Fibroblast of skin of scalp (primary cell): Measurements from ENCODE around the gene TK2.
"Not testable (repeated sequence)": the region's sequence is repeated elsewhere in the genome, so short reads cannot be mapped to it uniquely, and the experiment has no call there.

ENCODE experiments used
- DNase-seq: peaks from one replicate; pipeline ENCODE4 v3.0.0-alpha.2; 2013

Gene TK2

DNA sequence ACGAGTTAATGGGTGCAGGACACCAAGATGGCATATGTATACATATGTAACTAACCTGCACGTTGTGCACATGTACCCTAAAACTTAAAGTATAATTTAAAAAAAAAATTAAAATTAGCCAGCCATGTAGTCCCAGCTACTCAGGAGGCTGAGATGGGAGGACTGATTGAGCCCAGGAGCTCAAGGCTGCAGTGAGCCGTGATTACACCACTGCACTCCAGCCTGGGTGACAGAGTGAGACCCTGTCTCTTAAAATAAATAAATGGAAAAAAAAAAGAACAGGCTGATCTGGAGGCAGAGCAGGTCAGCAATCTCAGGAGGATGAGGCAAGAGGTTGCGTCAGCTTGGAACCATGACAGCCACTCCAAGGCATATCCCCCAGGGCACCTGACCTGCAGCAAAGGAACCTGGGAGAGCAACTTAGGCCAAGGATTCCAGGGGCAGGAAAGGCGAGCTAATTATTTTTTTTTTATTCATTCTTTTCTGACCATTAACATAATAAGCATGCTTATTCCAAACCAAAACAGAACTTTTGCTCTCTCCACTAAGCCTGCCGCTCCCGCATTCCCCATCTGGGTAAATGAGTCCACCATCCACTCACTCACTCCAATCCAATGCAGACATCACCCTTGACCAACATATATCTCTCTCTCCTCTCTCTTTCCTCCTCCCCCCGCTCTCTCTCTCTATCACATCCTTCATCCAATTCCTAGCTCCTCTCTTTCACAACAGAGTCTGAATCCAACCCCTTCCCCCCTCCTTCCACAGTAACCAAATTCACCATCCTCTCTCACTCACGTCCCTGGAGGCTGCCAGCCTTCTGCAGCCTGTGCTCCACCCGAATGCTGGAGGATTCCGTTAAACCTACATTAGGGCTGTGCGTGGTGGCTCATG, 47.7 kb downstream of the TK2 start:
- DNase-seq, result peak; percentile 40

DNA sequence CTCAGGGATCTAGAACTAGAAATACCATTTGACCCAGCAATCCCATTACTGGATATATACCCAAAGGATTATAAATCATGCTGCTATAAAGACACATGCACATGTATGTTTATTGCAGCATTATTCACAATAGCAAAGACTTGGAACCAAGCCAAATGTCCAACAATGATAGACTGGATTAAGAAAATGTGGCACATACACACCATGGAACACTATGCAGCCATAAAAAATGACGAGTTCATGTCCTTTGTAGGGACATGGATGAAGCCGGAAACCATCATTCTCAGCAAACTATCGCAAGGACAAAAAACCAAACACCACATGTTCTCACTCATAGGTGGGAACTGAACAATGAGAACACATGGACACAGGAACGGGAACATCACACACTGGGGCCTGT, 48.4 kb downstream of the TK2 start:
- not testable (repeated sequence) for DNase-seq

DNA sequence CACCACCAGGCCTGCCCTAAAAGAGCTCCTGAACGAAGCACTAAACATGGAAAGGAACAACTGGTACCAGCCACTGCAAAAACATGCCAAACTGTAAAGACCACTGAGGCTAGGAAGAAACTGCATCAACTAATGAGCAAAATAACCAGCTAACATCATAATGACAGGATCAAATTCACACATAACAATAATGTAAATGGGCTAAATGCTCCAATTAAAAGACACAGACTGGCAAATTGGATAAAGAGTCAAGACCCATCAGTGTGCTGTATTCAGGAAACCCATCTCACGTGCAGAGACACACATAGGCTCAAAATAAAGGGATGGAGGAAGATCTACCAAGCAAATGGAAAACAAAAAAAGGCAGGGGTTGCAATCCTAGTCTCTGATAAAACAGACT, 52.0 kb downstream of the TK2 start:
- DNase-seq, result not testable (repeated sequence)

DNA sequence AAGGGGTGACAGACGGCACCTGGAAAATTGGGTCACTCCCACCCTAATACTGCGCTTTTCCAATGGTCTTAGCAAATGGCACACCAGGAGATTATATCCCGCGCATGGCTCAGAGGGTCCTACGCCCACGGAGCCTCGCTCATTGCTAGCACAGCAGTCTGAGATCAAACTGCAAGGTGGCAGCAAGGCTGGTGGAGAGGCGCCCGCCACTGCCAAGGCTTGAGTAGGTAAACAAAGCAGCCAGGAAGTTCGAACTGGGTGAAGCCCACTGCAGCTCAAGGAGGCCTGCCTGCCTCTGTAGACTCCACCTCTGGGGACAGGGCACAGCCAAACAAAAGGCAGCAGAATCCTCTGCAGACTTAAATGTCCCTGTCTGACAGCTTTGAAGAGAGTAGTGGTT, 53.7 kb downstream of the TK2 start:
- not testable (repeated sequence) for DNase-seq

DNA sequence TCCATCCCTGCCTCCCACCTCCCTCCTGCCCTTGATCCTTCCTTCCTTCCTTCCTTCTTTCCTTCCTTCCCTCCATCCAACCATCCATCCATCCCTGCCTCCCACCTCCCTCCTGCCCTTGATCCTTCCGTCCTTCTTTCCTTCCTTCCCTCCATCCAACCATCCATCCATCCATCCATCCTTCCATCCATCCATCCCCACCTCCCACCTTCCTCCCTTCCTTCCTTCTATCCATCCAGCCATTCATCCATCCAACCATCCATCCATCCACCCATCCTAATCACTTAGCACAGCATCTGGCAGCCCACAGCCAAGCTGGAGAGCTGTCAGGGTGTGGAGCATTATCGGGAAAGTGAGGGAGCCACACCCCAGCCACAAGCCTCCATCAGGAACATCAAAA, 54.5 kb downstream of the TK2 start:
- DNase-seq, result no peak

DNA sequence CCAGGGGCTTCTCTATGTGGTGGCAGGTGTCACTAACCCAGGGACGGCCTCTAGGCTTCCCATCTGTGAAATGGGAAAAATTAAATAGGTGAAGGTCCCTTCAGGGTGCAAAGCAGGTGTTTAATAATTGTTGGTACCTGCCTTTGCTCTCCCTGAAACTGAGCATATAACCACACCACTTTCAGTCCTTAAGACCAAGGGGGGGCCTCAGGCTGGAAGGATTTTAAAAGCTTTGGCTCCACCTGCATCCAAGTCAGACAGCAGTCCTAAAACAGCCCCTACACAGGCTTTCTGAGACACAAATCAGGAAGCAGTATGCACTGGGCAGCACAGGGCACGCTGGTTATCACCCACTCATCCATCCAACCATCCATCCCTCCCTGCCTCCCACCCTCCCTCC, 55.0 kb downstream of the TK2 start:
- no peak for DNase-seq

DNA sequence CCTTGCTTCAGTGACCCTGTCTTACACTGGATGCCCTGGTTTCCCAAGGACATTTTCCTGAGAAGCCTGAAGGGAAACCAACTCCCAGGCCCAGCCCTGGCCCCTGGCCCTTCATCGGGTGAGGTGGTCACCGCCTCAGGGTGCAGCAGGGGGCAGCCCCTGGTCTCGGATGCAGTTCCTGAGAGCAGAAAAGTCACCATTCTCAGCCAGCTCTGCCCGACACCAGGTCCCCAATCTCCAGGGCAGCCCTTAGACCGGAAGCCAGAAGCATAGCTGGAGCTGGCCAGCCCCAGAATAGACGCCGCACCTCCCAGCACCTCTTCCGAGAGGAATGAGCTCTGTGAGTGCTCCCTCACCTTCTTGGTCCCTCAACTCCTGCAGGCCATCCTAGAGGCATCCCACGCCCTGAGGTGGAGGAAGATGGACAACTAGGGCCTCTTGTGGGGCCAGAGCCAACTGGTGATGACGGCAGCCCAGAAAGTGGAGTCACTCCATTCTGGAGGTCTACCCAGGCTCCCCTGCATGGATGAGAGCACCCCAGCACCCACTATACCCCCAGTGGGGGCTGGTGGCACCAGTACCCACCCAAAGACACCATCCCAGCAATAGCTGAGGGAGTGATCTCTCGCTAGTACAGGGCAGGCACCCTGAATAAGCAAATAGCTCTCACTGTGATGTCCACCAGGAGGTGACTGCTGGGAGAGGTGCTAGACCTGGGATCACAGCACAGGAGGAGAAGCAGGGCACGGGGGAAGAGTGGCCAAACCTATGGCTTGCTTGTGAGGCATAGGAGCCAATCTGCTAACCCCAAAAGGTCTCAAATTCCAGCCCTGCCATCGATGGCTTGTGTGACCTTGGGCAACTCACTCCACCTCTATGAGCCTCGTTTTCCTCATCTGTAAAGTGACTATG, 56.2 kb downstream of the TK2 start:
- DNase-seq, result no peak

DNA sequence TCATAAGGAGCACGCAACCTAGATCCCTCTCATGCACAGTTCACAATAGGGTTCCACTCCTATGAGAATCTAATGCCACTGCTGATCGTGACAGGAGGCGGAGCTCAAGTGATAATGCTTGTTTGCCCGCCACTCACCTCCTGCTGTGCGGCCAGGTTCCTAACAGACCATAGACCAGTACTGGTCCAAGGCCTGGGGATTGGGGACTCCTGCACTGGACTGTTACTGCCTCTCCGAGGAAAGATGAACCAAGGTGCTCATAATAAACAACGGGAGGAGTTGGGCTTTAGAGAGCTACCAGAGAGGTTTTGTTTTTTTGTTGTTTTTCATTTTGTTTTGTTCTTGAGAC, 58.2 kb downstream of the TK2 start:
- DNase-seq, result no peak

DNA sequence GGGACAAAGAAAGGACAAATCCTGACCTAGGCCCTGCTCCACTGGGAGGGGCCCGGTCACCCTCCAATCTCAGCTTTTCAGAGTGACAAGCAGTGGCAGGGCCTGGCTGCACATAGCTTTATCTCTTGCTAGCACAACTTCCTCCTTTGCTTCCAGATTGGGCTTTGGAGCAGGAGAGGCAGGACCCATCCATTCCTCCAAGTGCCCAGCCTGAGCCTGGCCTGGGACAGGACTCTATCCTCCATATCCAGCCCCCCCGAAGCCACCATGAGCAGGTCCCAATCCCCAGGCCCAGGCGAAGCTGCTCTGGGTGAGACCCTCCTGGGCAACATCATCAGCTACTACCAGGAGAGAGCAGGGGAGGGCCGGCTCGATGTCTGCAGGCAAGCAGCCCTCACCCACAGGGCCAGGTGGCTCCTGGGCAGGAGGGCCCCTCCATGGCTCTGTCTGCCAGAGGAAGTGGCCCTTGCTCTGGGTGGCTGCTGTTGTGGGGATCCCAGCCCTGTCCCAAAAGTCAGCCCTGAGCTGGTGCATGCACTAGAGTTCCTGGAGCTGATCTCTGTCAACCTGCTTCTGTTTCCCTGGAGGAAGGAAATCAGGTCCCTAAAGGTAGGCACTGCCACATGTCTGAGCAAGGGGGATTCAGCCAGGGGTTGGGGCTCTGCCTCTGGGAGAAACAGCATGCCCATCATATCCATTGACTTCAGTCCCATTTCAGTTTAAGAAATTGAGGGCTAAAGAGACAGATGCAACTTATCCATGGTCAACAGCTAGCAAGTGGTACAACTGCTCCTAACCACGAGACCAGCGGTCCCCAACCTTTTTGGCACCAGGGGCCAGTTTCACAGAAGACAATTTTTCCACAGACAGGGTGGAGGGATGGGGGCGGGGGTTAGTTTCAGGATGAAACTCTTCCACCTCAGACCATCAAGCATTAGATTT, 58.9 kb downstream of the TK2 start:
- no peak for DNase-seq

DNA sequence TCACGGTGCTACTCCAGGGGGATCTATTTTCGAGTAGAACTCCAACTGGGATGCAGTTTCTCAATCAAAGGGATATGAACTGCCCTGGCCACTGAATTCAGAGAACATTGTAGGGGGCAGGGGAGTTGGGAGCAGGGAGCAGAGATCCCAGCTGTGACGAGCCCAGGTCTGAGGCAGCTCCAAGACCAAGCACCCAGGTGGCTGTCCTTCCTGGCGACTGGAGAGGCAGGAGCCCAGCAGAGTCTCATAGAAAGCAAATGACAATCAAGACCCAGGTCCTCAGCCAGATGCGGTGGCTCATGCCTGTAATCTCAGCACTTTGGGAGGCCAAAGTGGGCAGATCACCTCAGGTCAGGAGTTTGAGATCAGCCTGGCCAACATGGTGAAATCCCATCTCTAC, 60.1 kb downstream of the TK2 start:
- DNase-seq, result no peak

DNA sequence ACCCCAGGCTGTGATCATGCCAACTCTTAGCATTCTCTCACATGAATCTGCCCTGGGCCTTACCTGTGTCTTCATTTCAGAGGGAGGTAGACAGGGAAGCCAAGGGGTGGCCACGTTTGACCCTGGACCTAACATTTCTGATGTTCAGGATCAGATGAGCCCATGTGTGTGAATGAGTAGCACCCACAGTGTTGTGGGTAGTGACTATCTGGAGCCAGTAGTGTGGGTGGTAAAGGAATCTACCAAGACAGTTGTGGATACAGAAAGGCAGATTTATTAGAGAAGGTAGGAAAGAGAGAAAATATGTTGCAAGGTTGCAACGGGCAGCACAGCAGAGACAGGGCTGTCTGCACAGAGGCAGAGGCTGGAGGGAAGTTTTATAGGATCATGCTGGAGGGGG, 60.5 kb downstream of the TK2 start:
- DNase-seq, result no peak

DNA sequence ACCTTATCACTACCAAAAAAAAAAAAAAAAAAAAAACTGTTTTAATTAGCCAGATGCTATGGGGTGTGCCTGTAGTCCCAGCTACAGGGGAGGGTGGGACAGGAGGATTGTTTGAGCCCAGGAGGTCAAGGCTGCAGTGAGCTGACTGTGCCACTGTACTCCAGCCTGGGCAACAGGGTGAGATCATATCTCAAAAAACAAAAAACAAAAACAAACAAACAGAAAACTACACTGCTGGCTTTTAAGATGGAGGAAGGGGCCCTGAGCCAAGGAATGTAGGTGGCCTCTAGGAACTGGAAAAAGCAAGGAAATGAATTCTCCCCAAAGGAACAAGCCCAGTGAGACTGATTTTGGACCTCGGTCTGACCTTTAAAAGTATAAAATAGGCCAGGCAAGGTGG, 61.4 kb downstream of the TK2 start:
- no peak for DNase-seq

DNA sequence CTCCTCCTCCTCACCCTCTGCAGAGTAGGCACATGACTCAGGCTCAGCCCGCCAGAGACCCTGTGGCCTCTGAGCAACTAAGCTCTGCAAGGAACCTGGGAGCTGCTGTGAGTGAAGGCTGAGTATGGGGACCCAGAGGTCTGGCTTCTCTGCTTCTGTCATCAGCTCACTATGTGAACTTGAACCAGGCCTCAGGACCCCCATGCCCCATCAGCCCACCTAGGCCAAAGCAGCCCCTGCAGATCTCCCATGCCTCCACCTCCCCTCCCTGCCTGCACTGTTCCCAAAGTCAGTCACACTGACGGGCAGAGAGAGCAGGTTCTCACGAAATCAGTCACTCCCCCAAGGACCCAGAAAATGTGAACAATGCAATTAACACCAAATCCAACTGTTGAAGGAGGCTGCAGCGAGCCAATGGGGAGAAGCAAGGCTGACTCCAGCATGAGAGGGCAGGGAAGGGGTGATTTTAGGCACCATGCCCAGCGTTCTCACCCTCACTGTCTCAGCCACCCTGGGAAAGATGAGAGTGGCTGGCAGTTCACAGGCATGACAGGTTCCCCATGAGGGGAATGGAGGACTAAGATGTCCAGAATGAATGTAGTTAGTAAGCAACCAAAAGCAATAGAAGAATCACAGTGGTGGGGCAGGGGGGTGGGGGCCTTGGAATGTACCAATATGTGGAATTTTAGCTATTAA, 62.2 kb downstream of the TK2 start:
- DNase-seq, result peak; percentile 51

DNA sequence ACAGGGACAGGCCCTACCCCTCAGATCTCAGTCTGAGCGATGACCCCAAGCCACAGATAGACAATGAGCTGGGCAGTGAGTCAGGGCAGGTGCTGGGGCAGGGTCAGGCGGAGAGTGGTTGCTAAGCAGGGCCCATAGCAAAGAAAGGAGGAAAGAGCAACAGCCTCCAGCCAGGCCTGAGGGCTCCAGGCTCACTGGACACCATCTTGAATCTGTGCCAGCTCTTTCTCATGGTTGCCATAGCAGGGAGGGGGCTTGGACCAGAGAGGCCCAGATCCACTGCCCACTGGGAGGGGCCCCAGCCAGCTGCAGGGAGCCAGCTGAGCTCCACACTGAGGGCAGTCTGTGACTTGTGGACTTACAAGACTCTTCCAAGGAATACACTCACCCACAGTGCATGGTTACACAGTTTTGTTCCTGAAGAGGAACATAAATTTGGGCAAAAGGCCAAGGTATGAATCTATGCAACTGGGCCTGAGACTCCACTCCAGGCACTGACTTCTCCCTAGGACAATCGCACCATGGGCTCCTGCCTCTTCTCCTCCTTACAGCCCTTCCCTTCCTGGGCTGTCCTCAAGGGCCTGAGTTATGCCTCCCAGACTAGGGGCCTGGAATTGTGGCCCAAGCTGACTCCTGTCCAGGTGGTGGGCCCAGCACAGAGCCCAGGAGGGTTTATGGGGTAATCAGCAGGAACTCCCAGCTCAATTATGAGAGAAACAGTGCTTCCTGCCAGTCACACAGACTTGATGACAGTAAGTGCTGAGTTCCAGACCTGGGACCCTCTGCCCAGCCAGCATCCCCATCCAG, 62.9 kb downstream of the TK2 start:
- DNase-seq, result peak; percentile 71

DNA sequence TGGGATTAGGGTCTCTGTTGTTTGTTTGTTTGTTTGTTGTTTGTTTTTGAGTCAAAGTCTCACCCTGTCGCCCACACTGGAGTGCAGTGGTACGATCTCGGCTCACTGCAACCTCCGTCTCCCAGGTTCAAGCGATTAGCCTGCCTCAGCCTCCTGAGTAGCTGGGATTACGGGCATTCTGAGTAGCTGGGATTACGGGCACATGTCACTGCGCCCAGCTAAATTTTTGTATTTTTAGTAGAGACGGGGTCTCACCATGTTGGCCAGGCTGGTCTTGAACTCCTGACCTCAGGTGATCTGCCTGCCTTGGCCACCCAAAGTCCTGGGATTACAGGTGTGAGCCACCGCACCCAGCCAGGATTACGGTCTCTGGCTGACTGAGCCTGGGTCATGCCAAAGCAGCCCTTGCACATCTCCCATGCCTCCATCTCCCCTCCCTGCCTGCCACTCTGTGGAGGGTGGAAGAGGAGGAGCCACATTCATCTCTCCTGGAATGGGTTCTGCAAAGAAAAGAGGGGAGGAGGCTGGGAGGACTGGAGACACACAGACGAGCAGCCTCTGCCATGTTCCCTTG, 63.6 kb downstream of the TK2 start:
- DNase-seq, result no peak

DNA sequence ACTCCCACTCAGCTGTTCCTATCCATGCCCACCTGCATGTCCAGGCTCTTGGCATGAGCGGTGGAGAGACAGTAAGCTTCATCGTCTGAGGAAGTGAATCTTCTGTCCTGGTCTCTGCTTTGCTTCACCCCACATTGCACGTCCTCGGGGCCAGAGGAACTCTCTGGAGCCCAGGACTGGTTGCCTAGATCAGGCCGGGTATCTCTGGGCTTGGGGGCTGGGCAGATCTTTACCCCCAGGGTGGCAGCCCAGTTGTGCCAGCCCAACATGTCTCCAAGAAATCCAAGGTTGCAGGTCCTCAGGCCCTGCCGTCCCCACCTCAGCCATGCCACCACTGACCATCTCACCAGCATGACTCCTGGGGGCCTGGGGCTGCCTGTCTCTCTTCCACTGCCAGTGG, 64.5 kb downstream of the TK2 start:
- no peak for DNase-seq

DNA sequence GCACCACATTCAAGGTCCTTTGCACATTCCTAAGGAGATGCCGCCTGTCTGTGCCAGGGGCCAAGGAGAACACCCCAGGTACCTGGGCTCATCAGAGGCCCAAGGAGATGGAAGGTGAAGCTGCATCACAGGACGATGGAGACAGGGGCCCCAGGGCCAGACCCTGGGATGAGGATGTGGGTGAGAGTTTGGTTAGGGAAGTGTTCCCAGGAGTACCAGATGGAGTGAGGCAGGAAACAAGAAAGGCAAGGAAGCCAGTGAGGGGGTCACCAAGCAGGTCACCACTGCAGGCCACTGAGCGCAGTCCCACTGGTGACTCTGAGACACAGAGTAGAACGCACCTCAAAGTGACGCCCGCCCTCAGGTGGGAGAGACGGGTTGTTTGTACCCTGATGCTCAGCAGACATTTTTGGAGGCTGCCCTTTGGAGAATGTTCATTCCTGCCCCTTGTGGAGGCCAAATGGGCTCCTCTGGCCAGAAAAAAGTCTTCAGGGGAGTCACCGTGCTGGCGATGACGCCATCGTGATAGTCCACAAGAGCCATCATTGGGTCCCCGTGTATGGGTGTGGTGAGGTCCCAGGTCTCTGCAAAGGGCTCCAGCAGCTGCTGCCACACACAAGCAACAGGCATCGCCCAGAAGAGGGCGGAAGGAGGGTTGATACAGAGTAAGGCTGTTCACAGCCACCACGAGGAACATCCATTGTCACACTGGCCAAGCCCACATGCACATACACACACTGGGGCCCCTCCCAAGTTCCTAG, 65.3 kb downstream of the TK2 start:
- no peak for DNase-seq

DNA sequence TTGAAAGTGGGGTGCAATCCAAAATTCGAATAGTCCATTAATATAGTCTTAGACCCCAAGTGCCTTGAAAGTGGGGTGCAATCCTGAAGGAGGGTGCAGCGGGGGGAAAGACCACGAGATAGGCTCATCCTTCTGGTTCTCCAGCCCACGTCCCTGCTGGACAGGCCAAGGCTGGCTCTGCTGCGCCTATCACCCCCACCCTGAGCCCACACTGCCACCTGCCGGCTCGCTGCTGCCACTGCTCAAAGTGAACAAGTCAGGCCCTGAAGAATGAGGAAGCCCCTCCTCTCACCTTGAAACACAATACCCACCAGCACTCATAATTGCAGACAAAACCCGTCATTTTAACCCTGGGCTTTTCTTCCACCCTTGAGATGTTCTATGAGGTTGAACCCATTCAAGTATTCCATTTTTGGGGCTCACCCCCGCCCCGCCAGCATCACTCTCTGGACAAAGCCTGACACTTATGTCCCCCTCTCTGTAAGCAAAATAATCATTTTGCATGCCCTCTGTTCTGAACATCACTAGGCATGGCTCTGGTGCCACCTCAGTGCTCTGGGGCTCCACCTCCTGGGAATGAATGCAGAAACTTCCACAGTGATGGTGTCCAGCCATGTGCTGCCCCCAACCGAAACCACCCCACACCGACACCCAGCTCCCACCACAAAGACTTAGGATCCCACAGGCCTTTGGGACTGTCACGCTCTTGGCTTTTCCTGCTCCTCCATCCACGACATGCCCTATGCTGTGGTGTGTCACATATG, 66.1 kb downstream of the TK2 start:
- peak; percentile 67 for DNase-seq

DNA sequence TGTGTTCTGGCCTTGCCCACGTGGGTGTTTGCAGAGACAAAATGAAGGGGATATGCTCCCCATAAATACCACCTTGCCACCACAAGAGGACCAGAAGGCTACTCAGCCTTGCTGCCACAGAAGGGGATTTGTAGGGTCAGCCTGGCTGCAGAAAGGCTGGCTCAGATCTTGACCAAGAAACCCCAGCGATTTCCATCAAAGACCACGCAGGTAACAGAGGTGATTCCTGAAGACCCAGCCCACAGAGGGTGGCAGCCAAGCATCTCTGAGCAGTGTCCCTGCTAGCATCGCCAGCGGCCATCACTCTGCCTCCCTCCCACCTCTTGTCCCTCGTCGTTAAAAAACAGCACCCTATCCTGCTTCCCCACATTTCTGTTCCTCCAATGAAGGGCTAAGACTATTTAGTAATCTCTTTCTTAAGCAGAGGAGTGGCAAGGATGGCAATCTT, 68.0 kb downstream of the TK2 start:
- no peak for DNase-seq
